GM12891 (cell line): ENCODE data around the gene OR1N1.
"Not testable (repeated sequence)": the region's sequence is repeated elsewhere in the genome, so short reads cannot be mapped to it uniquely, and the experiment has no call there.

Source experiments
- DNase-seq: peaks from one replicate; pipeline ENCODE4 v3.0.0; 2011; ENCODE audit warnings: low spot score; ENCODE audit not compliant: insufficient read length
- FAIRE-seq: peaks from 2 replicates; lab custom pipeline; 2011; peaks lifted over from hg19 to GRCh38; lab: Jason Lieb, UNC
- PAX5 ChIP-seq: IDR thresholded peaks from 2 replicates; pipeline ENCODE4 v1.6.1; 2011; ENCODE audit warnings: low read length, moderate library complexity, mild to moderate bottlenecking; ENCODE audit not compliant: insufficient read depth, severe bottlenecking
- POLR2A ChIP-seq: IDR thresholded peaks from 2 replicates; pipeline ENCODE4 v1.6.1; 2011; ENCODE audit warnings: low read depth, low read length, control low read depth
- POLR2AphosphoS5 ChIP-seq: IDR thresholded peaks from 2 replicates; pipeline ENCODE4 v1.6.1; 2011; ENCODE audit warnings: low read depth, low read length, control low read depth
- POU2F2 ChIP-seq: IDR thresholded peaks from 2 replicates; pipeline ENCODE4 v1.6.1; 2011; ENCODE audit warnings: low read depth, mild to moderate bottlenecking, control low read depth, low read length, moderate library complexity
- SPI1 ChIP-seq: IDR thresholded peaks from 2 replicates; pipeline ENCODE4 v1.6.1; 2011; ENCODE audit warnings: low read depth, low read length, control low read depth
- TAF1 ChIP-seq: IDR thresholded peaks from 2 replicates; pipeline ENCODE4 v1.6.1; 2011; ENCODE audit warnings: low read depth, low read length, control low read depth

The OR1N1 gene

DNA sequence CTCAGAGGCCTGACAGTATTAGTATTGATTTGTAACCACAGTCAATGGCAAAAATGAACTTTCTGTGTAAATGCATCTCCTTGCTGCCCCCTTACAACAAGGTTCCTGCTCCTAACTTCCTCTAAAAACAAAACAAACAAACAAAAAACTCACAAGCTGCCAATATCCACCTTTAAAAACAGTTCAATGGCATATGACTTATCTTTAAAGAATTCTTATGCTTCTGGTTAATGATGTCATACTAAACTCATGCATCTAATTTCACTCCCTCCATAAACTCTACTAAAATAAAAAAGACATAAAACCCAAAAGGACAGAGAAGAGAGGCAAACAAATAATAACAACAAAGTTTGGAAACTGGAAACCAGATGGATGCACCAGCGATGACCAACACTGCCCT is 9.0 kb upstream of the OR1N1 start:
- TF ChIP-seq POLR2A: no peak
- TF ChIP-seq SPI1: no peak
- TF ChIP-seq TAF1: no peak
- no peak for TF ChIP-seq POLR2AphosphoS5
- no peak for TF ChIP-seq POU2F2
- TF ChIP-seq PAX5: no peak
- DNase-seq (no peak), FAIRE-seq (no peak)

GRCh38 chr9:122531157-122531556 is 4.1 kb upstream of the OR1N1 start:
- FAIRE-seq, DNase-seq: not testable (repeated sequence)

GRCh38 chr9:122526602-122527001 is 491 bp downstream of the OR1N1 start:
- FAIRE-seq: no peak
- TF ChIP-seq POLR2A (no peak), TAF1 (no peak)
- DNase-seq: no peak

DNA sequence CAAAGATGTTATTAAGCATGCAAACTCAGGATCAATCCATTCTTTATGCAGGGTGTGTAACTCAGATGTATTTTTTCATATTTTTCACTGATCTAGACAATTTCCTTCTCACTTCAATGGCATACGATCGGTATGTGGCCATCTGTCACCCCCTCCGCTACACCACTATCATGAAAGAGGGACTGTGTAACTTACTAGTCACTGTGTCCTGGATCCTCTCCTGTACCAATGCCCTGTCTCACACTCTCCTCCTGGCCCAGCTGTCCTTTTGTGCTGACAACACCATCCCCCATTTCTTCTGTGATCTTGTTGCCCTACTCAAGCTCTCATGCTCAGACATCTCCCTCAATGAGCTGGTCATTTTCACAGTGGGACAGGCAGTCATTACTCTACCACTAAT is 7.7 kb downstream of the OR1N1 start:
- FAIRE-seq: no peak
- DNase-seq: no peak
- TF ChIP-seq POLR2AphosphoS5 (no peak), TAF1 (no peak), SPI1 (no peak), PAX5 (no peak), POU2F2 (no peak), POLR2A (no peak)

DNA sequence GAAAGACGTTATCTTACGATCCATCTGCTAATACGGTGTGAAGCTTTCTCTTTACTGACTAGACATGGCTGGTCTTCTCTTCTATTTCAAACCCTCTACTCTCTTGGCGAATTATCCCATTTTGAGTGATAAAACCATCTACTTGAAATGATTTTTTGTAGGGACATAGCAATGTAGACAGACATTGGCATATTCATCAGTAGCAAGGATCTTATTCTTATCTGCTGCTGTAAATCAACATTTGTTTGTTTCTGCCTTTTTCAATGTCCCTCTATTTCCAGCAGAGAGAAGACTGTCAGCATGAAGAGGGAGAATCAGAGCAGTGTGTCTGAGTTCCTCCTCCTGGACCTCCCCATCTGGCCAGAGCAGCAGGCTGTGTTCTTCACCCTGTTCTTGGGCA is 8.3 kb downstream of the OR1N1 start, which contains the start of gene OR1J4:
OR1J4 (plus strand) TSS at position 301 of the 400 bp plus-strand sequence; CDS start at position 301, 0 bp downstream.
- FAIRE-seq: no peak
- TF ChIP-seq POLR2AphosphoS5 (no peak), PAX5 (no peak), TAF1 (no peak), POLR2A (no peak), SPI1 (no peak), POU2F2 (no peak)
- no peak for DNase-seq

GRCh38 chr9:122518226-122518625 is 8.9 kb downstream of the OR1N1 start:
- FAIRE-seq: no peak
- no peak for TF ChIP-seq PAX5
- no peak for DNase-seq

GRCh38 chr9:122510502-122510901 is 16.6 kb downstream of the OR1N1 start, which contains the start of gene OR1J2:
OR1J2 (plus strand) TSS chr9:122510802; CDS start chr9:122510802, 0 bp downstream.
- TF ChIP-seq PAX5: no peak
- no peak for TF ChIP-seq TAF1
- no peak for TF ChIP-seq SPI1
- no peak for TF ChIP-seq POU2F2
- TF ChIP-seq POLR2A: no peak
- TF ChIP-seq POLR2AphosphoS5: no peak
- DNase-seq (no peak), FAIRE-seq (no peak)

GRCh38 chr9:122506964-122507363 is 20.1 kb downstream of the OR1N1 start:
- DNase-seq (no peak), FAIRE-seq (no peak)
- TF ChIP-seq POLR2A (no peak), TAF1 (no peak), POU2F2 (no peak), PAX5 (no peak), SPI1 (no peak), POLR2AphosphoS5 (no peak)

GRCh38 chr9:122498883-122499288 is 28.2 kb downstream of the OR1N1 start:
- FAIRE-seq: peak; percentile 76

DNA sequence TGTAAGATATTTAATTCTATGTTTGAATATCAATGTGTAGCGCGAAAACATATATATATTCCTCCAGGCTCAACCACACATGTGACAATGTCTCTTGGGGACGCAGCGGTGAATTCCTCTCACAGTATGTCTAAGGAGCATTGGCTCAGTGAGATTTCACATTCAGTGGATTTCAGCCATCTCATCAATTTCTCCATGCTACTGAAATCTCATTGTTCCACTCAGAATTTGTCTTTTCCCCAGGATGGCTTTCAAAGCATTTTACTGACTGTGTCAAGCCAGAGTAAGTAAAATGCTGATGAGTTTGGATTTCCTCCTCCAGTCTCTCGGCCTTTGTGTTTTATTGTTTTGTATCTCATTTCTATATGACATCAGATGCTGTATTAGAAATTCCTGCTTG is 48.0 kb downstream of the OR1N1 start:
- no peak for FAIRE-seq
- no peak for DNase-seq
- no peak for TF ChIP-seq POU2F2
- no peak for TF ChIP-seq PAX5
- no peak for TF ChIP-seq POLR2A
- no peak for TF ChIP-seq TAF1
- no peak for TF ChIP-seq SPI1
- no peak for TF ChIP-seq POLR2AphosphoS5

More at GRCh38 chr9:122498883-122499288, 28.2 kb downstream of the OR1N1 start:
- no peak for TF ChIP-seq SPI1
- DNase-seq: peak; percentile 5

DNA sequence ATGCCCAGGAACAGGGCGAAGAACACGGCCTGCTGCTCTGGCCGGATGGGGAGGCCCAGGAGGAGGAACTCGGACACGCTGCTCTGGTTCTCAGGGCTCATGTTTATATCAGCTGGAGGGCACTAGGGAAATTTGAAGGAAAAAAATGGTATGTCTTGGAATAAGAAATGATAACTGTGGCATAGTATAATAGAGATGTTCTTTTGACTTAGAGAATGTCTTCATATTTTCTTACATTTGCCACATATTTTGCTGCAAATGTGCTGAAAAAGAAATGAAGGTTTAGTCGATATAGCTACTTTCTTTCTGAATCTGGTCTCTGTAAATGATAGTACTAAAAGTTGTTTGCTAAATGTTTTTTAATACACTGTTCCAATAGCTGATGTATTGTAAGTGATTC is 49.3 kb downstream of the OR1N1 start, which contains the start of gene OR1J1:
OR1J1 (minus strand) TSS at position 101 of the 400 bp plus-strand sequence; CDS start at position 101, 0 bp downstream.
- FAIRE-seq (no peak), DNase-seq (no peak)
- TF ChIP-seq POLR2A (no peak), TAF1 (no peak), SPI1 (no peak), POLR2AphosphoS5 (no peak), PAX5 (no peak), POU2F2 (no peak)
